HT-29 (cell line): ENCODE data around the gene MAP2. TPM values are rescaled to one million over a fixed set of nuclear protein-coding genes. Genes with fewer than 3 reads are reported as not detected.

Source experiments
- small RNA-seq: library from RNA; depleted of rRNA; stranded (forward); fragments of <200 nt; gene quantifications from one replicate; pipeline ENCODE3, GENCODE V24; 2014
- total RNA-seq: library from RNA; depleted of rRNA; stranded (reverse); fragments of >200 nt; shearing (Covaris generic); gene quantifications from 2 replicates; pipeline ENCODE4 v1.2.3, GENCODE V29; 2014

MAP2 gene
- total RNA-seq, 1 experiment from 2014 or later: 1.4 TPM

Small RNA genes lying within 50 kb of the gene (small RNA-seq; reads per million reads assigned to genes)
- gene RNA5SP118: not detected
